Measurements from ENCODE around the gene CLP1.

GRCh38 chr11:57639321-57640067 is 18.1 kb upstream of the CLP1 start:
- TF ChIP-seq POLR2AphosphoS5 (IDR thresholded peaks at IDR 0.05; ENCODE audit: low read depth, low read length) = no peak
- TF ChIP-seq CTCF (IDR thresholded peaks at IDR 0.05) = no peak; the same call in 1 of the 2 replicates
- TF ChIP-seq EP300 (IDR thresholded peaks at IDR 0.05; ENCODE audit: borderline replicate concordance in 1 of 2, low read depth in 1 of 2, low read length in 1 of 2) = no peak
- TF ChIP-seq REST (IDR thresholded peaks at IDR 0.05; ENCODE audit: low read depth, low read length) = no peak
- no peak for TF ChIP-seq RAD21 (IDR thresholded peaks at IDR 0.05; ENCODE audit: low read length)
- no peak for TF ChIP-seq YY1 (IDR thresholded peaks at IDR 0.05; ENCODE audit: low read depth)
- TF ChIP-seq SIN3A (IDR thresholded peaks at IDR 0.05; ENCODE audit: borderline replicate concordance, low read depth, low read length) = no peak
- no peak for TF ChIP-seq IRF3 (IDR thresholded peaks at IDR 0.05; ENCODE audit: low read depth, low read length)
- TF ChIP-seq RCOR1 (IDR thresholded peaks at IDR 0.05; ENCODE audit: low read length) = no peak
- TF ChIP-seq MAX (IDR thresholded peaks at IDR 0.05; ENCODE audit: low read depth) = no peak
- TF ChIP-seq CHD2 (IDR thresholded peaks at IDR 0.05; ENCODE audit: low read length, partially characterized antibody) = no peak
- no peak for TF ChIP-seq USF1 (IDR thresholded peaks at IDR 0.05; ENCODE audit: borderline replicate concordance, low read depth)
